ENCODE results near the gene MED15.

GRCh38 chr22:20605328-20605727, 97.9 kb downstream of the MED15 start:
- TF ChIP-seq POLR2A (IDR thresholded peaks at IDR 0.05) = no peak
- TF ChIP-seq, protein P1, sequence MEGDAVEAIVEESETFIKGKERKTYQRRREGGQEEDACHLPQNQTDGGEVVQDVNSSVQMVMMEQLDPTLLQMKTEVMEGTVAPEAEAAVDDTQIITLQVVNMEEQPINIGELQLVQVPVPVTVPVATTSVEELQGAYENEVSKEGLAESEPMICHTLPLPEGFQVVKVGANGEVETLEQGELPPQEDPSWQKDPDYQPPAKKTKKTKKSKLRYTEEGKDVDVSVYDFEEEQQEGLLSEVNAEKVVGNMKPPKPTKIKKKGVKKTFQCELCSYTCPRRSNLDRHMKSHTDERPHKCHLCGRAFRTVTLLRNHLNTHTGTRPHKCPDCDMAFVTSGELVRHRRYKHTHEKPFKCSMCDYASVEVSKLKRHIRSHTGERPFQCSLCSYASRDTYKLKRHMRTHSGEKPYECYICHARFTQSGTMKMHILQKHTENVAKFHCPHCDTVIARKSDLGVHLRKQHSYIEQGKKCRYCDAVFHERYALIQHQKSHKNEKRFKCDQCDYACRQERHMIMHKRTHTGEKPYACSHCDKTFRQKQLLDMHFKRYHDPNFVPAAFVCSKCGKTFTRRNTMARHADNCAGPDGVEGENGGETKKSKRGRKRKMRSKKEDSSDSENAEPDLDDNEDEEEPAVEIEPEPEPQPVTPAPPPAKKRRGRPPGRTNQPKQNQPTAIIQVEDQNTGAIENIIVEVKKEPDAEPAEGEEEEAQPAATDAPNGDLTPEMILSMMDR (IDR thresholded peaks at IDR 0.05) = no peak

All from sigmoid colon (tissue), 3 donors.